Ovary (tissue), 3 donors: ENCODE results near the gene PLEKHM3.

Experiments used
- CTCF ChIP-seq, 3 donors: fragments of 450-650 bp in 2 of 3; fragments of 200-600 bp in 1 of 3; IDR thresholded peaks; one replicate each; pipeline versions ENCODE4 v1.5.1 to v1.8.0; 2016 to 2022; ENCODE audit warnings: antibody characterized with exemption in 3 of 3, mild to moderate bottlenecking in 1 of 3
- EP300 ChIP-seq: sonication (generic); formaldehyde crosslinking; IDR thresholded peaks from one replicate; pipeline ENCODE4 v1.6.1; 2017; ENCODE audit warnings: antibody characterized with exemption
- POLR2A ChIP-seq: fragments of 450-650 bp; IDR thresholded peaks from one replicate; pipeline ENCODE4 v1.6.1; 2017; ENCODE audit warnings: antibody characterized with exemption, mild to moderate bottlenecking, moderate library complexity
- donor health status: DM: no; HTN: no; CAD: no.

- TF ChIP-seq CTCF (IDR thresholded peaks at IDR 0.05) (no peak), POLR2A (no peak), EP300 (no peak)
Observed at GRCh38 chr2:207871911-207872310, 153.4 kb downstream of the PLEKHM3 start.
